DMS153 (cell line): Measurements from ENCODE around the gene ATP9B.

Source experiments
- DNase-seq: peaks from one replicate; lab custom pipeline; 2025; lab: John Stamatoyannopoulos, UW

The ATP9B gene

GRCh38 chr18:79328887-79329286, 259.7 kb downstream of the ATP9B start:
- DNase-seq, result no peak

DNA sequence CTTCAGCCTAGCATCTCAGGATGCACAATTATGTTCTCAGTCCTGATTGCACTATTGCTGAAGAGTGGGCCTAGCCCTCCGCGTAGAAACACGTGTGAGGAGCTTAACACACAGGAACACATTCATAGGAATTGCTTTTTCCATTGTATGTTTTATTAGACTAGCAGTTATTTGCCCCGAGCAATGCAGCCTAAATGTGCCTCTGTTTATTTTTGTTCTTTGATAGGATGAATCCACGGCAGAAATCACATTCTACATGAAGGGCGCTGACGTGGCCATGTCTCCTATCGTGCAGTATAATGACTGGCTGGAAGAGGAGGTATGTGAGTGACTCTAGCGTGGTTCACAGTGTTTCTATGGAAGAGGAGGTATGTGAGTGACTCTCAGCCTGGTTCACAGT, 260.6 kb downstream of the ATP9B start:
- no peak for DNase-seq

GRCh38 chr18:79332646-79333045, 263.5 kb downstream of the ATP9B start:
- DNase-seq, result no peak

DNA sequence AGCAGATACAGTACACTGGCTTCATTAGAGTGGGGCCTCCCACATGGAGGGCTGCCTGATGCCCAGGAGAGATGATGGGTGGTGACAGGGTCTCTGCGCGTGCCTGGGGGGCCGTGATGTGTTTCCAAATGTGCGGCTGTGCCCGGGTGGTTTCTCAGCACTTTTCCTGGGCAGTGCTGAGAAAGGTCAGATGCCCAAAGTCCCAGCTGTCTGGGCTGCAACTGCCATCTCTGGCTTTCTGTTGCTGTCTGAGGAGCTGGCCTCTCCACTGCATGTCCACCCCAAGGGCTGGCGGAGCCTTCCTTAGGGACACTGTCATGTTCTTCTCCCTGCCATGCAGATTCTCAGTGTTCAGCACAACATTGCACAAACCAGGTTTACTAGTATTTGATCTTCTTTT, 263.9 kb downstream of the ATP9B start:
- no peak for DNase-seq

DNA sequence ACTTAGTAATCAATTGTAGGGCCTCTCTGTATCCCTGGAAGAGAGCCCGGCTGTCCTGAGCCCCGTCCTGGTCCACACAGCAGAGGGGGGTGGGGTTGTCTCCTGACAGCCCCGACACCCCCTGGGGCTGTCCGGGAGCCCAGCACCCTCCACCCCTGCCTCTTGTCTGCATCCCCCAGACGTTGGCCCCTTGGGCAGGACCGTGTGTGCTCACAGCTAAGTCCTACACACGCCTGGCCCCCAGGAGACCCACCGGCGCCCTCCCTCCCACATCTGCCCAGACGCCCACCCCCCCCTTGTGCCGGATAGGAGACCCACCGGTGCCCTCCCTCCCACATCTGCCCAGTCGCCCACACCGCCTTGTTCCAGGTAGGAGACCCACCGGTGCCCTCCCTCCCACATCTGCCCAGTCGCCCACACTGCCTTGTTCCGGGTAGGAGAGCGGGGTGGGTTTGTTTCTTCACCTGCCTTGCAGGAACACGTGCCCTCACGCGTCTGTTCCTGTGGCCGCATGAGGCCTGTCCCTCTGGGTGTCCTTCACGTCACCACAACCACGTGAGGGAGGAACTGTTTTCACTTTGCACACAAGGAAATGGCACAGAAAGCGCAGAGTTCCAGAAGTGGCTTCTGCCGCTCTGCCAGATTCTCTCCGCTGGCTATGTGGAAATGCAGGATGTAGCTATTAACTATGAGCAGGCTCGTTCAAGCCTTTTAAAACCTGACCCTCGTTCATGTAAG, 265.5 kb downstream of the ATP9B start:
- DNase-seq, result no peak

DNA sequence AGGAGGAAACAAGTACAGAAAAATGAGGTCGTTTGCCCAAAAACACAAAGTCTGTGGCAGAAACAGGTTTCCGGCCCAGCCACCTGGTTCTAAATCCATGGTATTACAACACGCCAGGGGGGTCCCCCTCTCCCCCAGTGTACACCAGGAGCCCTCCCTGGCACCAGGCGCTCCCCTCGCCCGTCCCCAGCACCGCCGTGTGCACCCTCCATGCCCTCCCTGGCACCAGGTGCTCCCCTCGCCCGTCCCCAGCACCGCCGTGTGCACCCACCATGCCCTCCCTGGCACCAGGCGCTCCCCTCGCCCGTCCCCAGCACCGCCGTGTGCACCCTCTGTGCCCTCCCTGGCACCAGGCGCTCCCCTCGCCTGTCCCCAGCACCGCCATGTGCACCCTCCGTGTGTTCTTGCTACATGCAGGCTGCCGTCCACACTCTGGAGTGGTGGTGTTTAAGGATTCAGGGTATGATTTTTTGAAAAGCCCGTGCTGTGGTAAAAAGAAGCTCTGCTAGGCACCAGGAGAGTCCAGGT, 266.7 kb downstream of the ATP9B start:
- DNase-seq, result no peak

DNA sequence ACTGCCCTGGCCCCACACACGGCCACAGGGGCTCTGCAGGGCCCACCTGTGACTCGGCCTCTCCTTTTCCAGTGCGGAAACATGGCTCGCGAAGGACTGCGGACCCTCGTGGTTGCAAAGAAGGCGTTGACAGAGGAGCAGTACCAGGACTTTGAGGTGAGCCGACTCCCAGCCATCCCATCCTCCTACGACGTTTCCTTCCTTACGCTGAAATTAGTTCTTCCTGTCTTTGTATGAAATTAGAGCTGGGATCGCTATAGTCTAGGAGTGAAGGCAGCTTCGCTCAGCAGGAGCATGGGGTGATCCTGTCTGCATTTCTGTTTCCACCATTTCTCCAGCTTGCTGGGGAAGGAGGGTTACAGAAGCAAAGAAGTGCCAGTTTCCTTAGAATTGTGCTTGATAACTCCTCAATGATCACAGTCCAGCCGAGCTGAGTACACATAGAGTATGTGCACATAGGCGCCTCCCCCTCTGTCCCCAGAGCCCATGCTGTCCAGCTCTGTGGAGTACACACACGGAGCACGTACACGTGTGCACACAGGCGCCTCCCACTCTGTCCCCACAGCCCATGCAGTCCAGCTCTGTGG, 267.5 kb downstream of the ATP9B start:
- DNase-seq, result no peak

- DNase-seq, result no peak
These were observed 268.0 kb downstream of the ATP9B start for GRCh38 chr18:79337184-79337583.

DNA sequence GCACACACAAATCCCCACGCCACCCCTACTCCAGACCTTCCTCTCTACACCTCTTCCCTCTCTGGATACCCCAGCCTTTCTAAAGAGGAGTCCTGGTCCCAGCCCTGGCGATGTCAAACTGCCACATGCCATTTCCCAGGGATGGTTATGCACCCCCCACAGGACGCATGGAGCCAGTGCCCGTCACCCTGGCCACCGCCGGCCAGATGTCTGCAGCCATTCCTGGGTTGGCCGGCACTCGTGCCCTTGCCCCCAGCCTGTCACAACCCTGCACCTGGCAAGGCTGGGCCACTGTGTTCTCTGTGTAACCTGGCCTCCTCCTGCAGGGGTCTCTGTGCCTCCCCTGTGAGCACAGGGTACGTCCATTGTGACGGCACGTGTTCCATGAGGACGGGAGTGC, 268.4 kb downstream of the ATP9B start:
- no peak for DNase-seq

DNA sequence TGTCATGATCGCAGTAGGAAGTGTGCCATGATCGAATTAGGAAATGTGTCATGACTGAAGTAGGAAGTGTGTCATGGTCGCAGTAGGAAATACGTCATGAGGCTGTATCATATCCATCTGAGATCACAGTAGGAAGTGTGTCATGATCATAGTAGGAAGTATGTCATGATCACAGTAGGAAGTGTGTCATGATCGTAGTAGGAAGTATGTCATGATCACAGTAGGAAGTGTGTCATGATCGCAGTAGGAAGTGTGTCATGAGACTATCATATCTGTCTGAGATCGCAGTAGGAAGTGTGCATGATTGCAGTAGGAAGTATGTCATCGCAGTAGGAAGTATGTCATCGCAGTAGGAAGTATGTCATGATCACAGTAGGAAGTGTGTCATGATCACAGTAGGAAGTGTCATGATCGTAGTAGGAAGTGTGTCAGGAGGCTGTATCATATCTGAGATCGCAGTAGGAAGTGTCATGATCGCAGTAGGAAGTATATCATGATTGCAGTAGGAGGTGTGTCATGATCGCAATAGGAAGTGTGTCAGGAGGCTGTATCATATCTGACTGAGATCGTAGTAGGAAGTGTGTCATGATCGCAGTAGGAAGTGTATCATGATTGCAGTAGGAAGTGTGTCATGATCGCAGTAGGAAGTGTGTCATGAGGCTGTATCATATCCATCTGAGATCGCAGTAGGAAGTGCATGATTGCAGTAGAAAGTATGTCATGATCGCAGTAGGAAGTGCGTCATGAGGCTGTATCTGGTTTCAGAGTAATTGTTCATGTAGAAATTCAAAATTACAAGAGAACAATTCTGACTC, 270.1 kb downstream of the ATP9B start:
- DNase-seq, result no peak

- no peak for DNase-seq
These were observed 274.5 kb downstream of the ATP9B start for GRCh38 chr18:79343567-79344207.

DNA sequence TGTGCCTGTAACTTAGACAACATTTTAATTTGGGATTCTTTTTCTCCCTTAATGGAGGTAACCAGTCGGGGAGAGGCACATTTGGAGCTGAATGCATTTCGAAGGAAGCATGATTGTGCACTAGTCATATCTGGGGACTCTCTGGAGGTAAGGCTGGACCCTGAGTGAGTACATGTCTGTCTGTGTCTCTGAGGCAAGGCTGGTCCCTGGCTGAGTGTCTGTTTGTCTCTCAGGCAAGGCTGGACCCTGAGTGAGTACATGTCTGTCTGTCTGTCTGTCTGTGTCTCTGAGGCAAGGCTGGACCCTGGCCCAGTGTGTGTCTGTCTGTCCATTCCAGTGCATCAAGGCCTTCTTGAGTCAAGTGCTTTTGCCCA, 275.0 kb downstream of the ATP9B start:
- DNase-seq, result no peak

DNA sequence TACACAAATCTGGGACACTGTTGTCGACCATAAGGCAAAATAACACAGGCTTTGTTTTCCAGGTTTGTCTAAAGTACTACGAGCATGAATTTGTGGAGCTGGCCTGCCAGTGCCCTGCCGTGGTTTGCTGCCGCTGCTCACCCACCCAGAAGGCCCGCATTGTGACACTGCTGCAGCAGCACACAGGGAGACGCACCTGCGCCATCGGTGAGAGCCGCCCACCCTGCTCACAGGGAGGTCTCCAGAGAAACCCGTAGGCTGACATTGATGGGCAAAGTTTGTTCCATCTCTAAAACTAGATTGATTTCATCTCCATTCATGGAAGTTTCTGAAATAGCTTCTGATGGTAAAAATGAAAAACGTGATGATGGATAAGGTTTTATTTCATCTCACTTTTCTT, 276.2 kb downstream of the ATP9B start:
- DNase-seq, result no peak

DNA sequence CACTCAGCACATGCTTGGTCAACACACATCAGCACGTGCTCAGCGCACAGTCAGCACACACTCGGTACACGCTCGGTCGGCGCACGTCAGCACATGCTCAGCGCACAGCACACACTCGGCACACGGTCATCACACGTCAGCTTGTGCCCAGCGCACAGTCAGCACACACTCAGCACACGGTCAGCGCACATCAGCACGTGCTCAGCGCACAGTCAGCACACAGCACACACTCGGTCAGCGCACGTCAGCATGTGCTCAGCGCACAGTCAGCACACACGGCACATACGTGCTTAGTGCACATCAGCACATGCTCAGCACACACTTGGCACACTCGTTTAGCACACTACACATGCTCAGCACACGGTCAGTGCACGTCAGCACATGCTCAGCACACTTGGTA, 276.8 kb downstream of the ATP9B start:
- DNase-seq, result no peak

GRCh38 chr18:79348066-79348465, 278.9 kb downstream of the ATP9B start:
- DNase-seq, result no peak

DNA sequence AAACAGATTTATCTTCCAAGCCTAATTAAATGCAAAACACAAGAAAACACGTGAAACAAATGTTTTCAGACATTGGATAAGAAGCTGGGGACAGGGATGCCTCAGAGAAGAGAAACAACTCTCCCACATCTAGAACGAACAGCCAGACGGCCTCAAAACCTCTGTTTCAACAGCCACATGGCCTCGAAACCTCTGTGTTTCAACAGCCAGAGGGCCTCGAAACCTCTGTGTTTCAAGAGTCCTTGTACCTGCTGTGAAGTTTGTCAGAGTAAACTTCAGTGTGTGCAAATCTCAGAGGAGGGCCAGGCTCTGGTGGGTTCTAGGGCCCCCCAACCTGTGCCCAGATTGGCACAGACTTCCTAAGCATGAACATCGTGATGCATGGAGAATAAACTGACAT, 283.2 kb downstream of the ATP9B start:
- no peak for DNase-seq

GRCh38 chr18:79353267-79353666, 284.1 kb downstream of the ATP9B start:
- no peak for DNase-seq

DNA sequence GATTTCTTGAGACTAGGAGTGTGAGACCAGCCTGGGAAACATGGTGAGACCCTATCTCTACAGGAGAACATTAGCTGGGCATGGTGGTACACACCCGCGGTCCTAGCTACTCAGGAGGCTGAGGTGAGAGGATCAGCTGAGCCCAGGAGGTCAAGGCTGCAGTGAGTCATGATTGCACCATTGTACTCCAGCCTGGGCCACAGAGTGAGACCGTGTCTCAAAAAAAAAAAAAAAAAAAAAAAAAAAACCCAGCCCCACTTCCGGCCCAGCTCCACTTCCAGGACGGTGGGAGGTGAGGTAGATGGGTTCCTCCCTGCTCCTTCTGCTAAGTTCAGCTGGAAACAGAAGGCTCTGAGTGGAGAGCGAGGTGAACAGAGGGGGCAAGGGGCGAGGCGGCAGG, 285.2 kb downstream of the ATP9B start:
- no peak for DNase-seq

DNA sequence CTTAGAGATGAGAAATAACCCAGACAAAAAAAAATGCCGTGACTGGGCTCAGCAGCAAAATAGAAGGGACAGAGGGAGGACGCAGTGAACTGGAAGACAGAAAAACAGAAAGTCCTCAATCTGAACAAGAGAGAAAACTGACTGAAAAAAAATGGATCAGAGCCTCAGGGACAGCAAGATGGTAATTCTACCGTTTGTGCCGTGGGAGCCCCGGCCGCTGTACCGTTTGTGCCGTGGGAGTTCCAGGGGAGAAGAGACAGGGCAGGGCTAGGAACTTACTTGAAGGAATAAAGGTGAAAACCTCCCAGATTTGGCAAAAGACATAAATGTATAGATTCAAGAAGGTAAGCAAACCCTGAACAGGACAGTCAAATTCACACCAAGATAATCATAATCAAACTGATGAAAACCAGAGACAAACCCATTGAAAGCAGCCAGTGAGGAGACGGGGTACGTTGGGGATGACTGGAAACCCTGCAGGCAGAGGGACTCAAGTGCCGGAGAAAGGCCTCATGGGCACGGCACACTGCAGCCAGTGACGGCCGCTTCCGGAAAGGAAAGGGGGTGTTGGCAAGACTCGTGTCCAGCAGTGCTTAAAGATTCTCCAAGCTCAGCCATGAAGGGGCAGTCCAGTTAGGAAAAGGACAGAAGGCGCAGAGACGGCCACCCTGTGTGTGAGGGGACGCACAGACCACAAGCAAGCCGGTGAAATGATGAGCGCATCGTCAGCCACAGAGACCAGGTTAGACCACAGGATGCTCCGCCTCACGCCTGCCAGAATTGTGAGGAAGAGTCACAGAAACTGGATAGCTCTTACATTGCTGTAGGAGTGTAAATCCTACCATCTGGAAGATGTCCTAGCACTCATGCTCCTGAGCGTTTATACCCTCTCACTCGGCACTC, 286.5 kb downstream of the ATP9B start:
- DNase-seq, result no peak

DNA sequence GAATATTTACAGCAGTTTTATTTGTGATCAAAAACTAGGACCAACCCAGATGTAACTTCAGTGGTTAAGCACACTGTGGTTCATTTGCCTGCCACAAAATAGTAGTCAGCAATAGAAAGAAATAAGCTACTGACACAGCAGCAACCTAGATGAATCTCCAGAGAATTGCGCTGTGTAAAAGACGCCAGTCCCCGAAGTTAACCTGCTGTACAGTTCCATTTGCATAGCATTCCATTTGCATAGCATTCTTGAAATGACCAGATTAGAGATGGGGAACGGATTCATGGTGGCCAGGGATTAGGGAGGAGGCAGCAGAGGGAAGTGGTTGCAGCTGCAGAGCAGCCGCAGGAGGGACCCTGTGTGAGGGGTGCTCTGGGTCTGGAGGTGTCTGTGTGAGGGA, 287.2 kb downstream of the ATP9B start:
- no peak for DNase-seq

- DNase-seq, result no peak
These were observed 291.7 kb downstream of the ATP9B start for GRCh38 chr18:79360933-79361332.
